ENCODE measurements around the gene RAPGEF1. TPM values are rescaled to one million over a fixed set of nuclear protein-coding genes. Genes with fewer than 3 reads are reported as not detected.
A peak's percentile ranks its signal among the peaks of the same experiment; 100 is the strongest.
"Not testable (repeated sequence)": the region's sequence is repeated elsewhere in the genome, so short reads cannot be mapped to it uniquely, and the experiment has no call there.

Gene RAPGEF1
- total RNA-seq, 1 donor from 2014 or later: 168 TPM

DNA sequence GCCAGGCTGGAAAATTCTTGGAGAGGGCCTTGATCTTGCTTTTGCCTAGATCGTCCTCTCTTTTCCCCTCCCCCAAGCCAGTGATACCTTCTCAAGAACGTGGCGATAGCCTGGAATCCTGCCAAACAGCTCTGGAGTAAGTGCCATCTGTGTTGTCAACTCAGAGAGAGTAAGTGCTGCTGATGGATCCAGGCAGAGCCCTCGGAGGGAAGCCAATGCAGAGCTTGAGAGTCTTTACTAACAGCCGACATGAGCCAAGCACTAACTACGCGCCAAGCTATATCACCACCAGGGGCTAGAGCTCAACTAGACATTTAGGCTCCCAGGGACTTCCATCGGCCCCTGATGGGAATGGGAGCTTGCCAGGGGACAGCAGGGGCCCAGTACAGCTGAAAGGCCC is 17.6 kb downstream of the RAPGEF1 start:
- H3K4me1 Mint-ChIP-seq (ENCODE audit: low read depth): peaks cover 86% of the 10 kb centered on the region
- H3K4me3 Mint-ChIP-seq: no peak overlapping the region
- H3K27ac Mint-ChIP-seq: peak overlapping the region; percentile 7
- H3K27me3 Mint-ChIP-seq (ENCODE audit: insufficient read depth): no peaks in the 10 kb centered on the region
- no peaks in the 10 kb centered on the region for H3K9me3 Mint-ChIP-seq
- H3K36me3 Mint-ChIP-seq (ENCODE audit: low read depth): peaks cover 33% of the 10 kb centered on the region
- no peak for DNase-seq (ENCODE audit: low spot score)
- intact Hi-C loops (cut with micrococcal nuclease): no loop called here

DNA sequence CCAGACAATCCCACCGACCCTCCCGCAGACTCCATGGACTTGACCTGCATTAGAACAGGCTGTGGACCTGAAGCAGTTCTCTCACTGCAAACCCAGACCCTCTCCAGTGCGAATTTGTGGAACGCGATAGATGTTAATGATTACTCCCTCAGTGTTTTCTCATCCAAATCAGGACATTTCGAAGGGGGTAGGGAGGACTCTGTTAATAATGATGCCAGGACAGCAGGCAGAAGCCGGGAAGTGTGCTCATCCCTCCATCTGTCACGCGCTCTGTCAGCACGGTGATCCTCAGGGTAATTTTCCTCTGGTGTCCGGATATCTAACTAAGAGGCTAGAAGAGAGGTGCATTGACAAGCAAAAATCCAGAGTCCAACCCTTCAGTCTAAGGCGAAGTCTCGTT is 18.8 kb downstream of the RAPGEF1 start:
- H3K27me3 Mint-ChIP-seq (ENCODE audit: insufficient read depth): no peaks in the 10 kb centered on the region
- intact Hi-C loops (cut with micrococcal nuclease): no loop called here
- H3K27ac Mint-ChIP-seq: no peak overlapping the region
- no peaks in the 10 kb centered on the region for H3K9me3 Mint-ChIP-seq
- DNase-seq (ENCODE audit: low spot score): no peak
- no peak overlapping the region for H3K4me3 Mint-ChIP-seq
- peaks cover 35% of the 10 kb centered on the region for H3K36me3 Mint-ChIP-seq (ENCODE audit: low read depth)
- peaks cover 86% of the 10 kb centered on the region for H3K4me1 Mint-ChIP-seq (ENCODE audit: low read depth)

DNA sequence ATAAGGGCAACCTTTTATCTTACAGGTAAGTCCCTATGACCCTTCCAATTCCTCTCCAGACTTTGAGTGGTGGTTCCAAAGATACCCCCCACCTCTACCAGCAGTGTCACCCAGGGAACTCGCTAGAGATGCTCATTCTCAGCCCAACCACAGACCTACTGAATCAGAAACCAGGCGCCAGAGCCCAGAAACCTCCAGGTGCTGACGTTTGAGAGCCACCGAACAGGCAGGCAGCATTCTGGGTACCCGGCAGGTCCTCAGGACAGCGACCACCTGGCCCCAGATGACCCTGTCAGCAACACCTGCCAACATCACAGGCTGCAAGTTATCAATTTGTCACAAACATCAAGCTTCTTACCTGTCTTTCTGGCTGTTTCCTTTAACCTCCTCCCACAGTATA is 19.5 kb downstream of the RAPGEF1 start:
- H3K9me3 Mint-ChIP-seq: no peaks in the 10 kb centered on the region
- H3K27me3 Mint-ChIP-seq (ENCODE audit: insufficient read depth): no peaks in the 10 kb centered on the region
- peaks cover 88% of the 10 kb centered on the region for H3K4me1 Mint-ChIP-seq (ENCODE audit: low read depth)
- peaks cover 39% of the 10 kb centered on the region for H3K36me3 Mint-ChIP-seq (ENCODE audit: low read depth)
- intact Hi-C loops (cut with micrococcal nuclease): loop anchor here (1.0 kb wide), 1 partner anchor 8 kb away; no protein-coding TSS in a partner anchor
- H3K27ac Mint-ChIP-seq: peak overlapping the region; percentile 84
- DNase-seq (ENCODE audit: low spot score): no peak
- peak overlapping the region; percentile 47 for H3K4me3 Mint-ChIP-seq

DNA sequence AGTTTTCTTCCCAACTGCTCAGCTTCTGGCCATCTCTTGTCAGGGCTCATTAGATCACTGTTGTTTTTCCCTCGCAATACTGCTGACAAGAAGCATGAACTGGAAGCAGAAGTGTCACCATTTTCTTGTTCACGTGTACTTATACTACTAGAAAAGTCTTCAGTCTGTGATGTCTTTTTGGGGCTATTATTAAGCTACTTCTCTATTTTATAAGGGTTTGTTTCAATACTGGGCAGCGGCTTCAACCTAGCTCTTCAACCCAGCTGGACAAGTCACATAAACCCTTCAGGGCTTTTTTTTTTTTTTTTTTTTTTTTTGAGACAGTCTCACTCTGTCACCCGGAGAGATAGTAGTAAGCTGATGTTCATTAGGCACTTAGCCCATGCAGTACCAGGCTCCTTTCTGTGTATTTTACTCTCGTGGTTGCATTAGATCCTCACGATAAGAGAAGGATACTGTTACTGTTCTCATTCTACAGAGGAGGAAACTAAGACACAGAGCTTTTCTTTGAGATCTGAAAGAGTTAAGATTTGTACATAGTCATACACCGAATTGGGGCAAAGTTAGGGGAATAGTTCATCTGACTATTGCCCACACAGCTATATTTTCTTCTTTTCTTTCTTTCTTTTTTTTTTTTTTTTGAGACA is 20.5 kb downstream of the RAPGEF1 start:
- no peaks in the 10 kb centered on the region for H3K9me3 Mint-ChIP-seq
- peaks cover 85% of the 10 kb centered on the region for H3K4me1 Mint-ChIP-seq (ENCODE audit: low read depth)
- no peak for DNase-seq (ENCODE audit: low spot score)
- intact Hi-C loops (cut with micrococcal nuclease): no loop called here
- no peaks in the 10 kb centered on the region for H3K27me3 Mint-ChIP-seq (ENCODE audit: insufficient read depth)
- H3K36me3 Mint-ChIP-seq (ENCODE audit: low read depth): peaks cover 37% of the 10 kb centered on the region
- peak overlapping the region; percentile 84 for H3K27ac Mint-ChIP-seq
- H3K4me3 Mint-ChIP-seq: no peak overlapping the region

DNA sequence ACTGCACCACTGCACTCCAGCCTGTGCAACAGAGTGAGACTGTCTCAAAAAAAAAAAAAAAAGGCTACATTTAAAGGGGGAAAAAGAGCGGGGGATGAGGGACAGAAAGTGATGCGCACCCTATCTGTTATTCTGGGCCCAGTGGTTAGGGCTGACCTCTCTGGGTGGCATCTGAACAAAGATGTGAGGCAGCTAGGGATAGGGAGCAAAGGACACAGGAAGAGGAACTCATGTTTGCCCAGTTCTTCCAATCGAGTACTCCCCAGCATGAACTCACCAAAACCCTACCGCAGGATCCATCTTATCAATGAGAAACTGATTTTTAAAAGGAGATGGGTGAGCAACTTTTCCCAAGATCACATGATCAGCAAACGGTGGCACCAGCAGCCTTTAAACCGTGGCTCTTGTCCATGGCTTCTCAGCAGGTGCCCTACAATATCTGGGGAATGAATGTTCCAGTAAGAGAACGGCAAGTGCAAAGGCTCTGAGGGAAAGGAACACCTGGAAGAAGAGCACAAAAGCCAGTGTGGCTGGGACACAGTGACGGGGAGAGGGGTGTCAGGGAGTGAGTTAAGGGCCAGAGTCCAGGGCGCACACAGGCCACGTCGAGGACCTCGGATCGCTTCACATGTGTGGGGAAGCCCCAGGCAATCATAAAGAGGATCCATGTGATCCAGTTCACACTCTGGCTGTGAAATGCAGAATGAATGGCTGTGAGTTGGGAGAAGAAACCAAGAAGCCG is 22.0 kb downstream of the RAPGEF1 start:
- intact Hi-C loops (cut with micrococcal nuclease): loop anchor here (1.0 kb wide), 1 partner anchor 8 kb away; no protein-coding TSS in a partner anchor
- no peak for DNase-seq (ENCODE audit: low spot score)
- no peak overlapping the region for H3K4me3 Mint-ChIP-seq
- peak overlapping the region; percentile 76 for H3K27ac Mint-ChIP-seq
- H3K36me3 Mint-ChIP-seq (ENCODE audit: low read depth): peaks cover 40% of the 10 kb centered on the region
- no peaks in the 10 kb centered on the region for H3K9me3 Mint-ChIP-seq
- H3K27me3 Mint-ChIP-seq (ENCODE audit: insufficient read depth): no peaks in the 10 kb centered on the region
- H3K4me1 Mint-ChIP-seq (ENCODE audit: low read depth): peaks cover 77% of the 10 kb centered on the region

DNA sequence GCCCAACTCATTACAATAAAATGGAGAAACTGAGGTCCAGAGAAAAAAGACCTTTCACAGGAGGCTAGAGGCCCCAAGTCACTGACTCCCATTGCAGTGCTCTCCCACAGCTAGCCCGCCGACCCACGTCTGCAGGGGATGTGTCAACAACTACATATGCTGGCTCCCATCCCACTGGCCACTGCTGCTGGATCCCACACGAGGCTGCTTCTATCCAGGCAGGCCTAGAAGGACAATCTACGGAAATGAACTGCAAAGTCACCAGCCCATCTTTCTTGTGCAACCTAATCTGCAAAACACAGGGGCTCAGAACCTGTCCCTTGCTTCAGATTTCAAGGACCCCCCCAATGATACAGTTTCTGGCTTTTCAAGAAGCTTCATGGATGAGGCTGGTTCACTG is 24.0 kb downstream of the RAPGEF1 start:
- Mint-ChIP-seq H3K9me3 (no peaks in the 10 kb centered on the region), H3K4me3 (no peak overlapping the region), H3K4me1 (ENCODE audit: low read depth) (peaks cover 79% of the 10 kb centered on the region), H3K27me3 (ENCODE audit: insufficient read depth) (no peaks in the 10 kb centered on the region), H3K27ac (peak overlapping the region; percentile 58), H3K36me3 (ENCODE audit: low read depth) (peaks cover 41% of the 10 kb centered on the region)
- DNase-seq (ENCODE audit: low spot score): no peak
- intact Hi-C loops (cut with micrococcal nuclease): no loop called here

DNA sequence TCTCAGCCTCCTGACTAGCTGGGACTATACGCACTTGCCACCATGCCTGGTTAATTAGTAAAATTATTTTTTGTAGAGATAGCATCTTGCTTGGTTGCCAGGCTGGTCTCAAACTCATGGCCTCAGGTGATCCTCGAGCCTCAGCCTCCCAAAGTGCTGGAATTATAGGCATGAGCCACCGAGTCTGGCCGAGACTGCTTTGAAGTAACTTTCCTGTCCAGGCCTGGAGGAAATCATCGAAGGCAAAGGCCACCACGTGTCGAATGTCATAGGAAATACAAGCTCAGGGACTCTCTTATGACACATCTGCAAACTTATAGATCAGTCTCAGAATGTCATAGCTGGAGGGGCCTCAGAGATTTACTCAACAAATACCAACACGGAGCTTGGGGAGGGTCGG is 25.1 kb downstream of the RAPGEF1 start:
- intact Hi-C loops (cut with micrococcal nuclease): no loop called here
- Mint-ChIP-seq H3K4me3 (no peak overlapping the region), H3K27ac (peak overlapping the region; percentile 76), H3K9me3 (no peaks in the 10 kb centered on the region), H3K27me3 (ENCODE audit: insufficient read depth) (no peaks in the 10 kb centered on the region), H3K4me1 (ENCODE audit: low read depth) (peaks cover 78% of the 10 kb centered on the region), H3K36me3 (ENCODE audit: low read depth) (peaks cover 34% of the 10 kb centered on the region)
- no peak for DNase-seq (ENCODE audit: low spot score)

DNA sequence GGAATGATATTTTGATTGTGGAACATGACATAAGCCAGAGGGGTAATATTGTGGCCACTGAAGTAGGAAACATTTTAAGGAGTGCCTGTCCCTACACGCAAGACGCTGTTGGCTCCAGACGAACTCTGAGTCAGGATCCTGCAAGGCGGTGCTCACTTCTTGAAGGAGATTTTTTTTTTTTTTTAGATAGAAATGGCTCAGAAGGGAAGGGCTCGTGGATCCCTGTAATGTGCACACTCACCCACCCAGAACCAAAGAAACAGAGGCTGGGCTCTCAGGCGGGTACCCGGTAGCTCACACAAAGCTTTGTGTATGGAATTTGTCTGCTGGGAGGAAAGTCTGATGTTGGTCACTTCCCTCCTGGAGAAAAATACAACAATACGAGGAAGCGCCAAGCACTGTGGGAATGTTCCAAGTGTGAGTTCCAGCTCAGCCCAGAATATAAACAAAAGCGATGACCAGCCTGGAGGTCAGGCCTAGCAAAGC is 25.7 kb downstream of the RAPGEF1 start:
- H3K4me3 Mint-ChIP-seq: no peak overlapping the region
- no peak for DNase-seq (ENCODE audit: low spot score)
- H3K27me3 Mint-ChIP-seq (ENCODE audit: insufficient read depth): no peaks in the 10 kb centered on the region
- H3K9me3 Mint-ChIP-seq: no peaks in the 10 kb centered on the region
- H3K27ac Mint-ChIP-seq: peak overlapping the region; percentile 40
- intact Hi-C loops (cut with micrococcal nuclease): no loop called here
- H3K36me3 Mint-ChIP-seq (ENCODE audit: low read depth): peaks cover 34% of the 10 kb centered on the region
- peaks cover 78% of the 10 kb centered on the region for H3K4me1 Mint-ChIP-seq (ENCODE audit: low read depth)

DNA sequence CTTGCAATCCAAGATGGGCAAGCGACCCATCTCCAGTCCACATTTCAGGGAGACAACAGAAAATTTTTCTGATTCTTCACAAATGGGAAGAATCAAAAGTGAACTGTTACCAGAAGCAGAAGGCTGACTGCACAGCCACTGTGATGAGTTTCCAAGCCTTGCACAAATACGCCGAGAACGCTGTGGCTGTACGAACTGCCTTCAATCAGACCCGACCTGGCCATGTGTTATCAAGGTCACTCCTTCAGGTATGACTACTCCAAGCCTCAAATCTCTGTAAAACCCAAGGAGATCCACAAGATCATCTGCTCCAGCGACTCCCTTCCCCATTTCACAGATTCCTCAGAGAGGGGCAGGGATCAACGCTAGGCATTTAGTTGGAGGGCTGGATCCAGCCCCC is 26.9 kb downstream of the RAPGEF1 start:
- H3K9me3 Mint-ChIP-seq: no peaks in the 10 kb centered on the region
- peaks cover 74% of the 10 kb centered on the region for H3K4me1 Mint-ChIP-seq (ENCODE audit: low read depth)
- H3K27me3 Mint-ChIP-seq (ENCODE audit: insufficient read depth): no peaks in the 10 kb centered on the region
- no peak overlapping the region for H3K4me3 Mint-ChIP-seq
- intact Hi-C loops (cut with micrococcal nuclease): no loop called here
- peaks cover 30% of the 10 kb centered on the region for H3K36me3 Mint-ChIP-seq (ENCODE audit: low read depth)
- no peak for DNase-seq (ENCODE audit: low spot score)
- H3K27ac Mint-ChIP-seq: peak overlapping the region; percentile 76

DNA sequence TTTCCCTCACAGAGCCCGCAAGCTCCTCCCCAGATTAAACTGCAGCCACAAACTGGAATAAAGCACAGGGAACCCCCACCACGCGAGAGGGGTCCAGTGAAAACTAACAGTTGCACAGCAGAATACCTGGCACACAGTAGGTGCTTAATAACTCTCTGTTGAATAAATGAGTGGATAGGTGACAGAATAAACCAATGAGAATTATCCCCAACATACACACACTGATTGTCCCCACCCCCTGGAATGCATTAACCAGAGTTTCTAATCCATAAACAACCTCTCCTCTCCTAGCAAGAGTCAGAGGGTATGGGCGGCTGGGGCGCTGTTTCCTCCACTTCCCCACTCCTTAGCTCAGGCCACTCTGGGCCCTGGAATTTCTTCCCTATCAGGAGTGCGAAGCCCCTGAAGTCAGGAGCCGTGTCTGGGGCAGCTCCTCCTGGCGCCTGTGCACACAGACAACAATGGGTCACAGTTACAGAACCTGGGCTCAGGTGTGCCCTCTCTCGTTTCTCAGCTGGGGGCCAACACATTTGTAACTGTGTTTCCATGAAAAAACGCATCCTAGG is 27.6 kb downstream of the RAPGEF1 start:
- Mint-ChIP-seq H3K9me3 (no peaks in the 10 kb centered on the region), H3K4me1 (ENCODE audit: low read depth) (peaks cover 77% of the 10 kb centered on the region), H3K27me3 (ENCODE audit: insufficient read depth) (no peaks in the 10 kb centered on the region), H3K4me3 (no peak overlapping the region), H3K36me3 (ENCODE audit: low read depth) (peaks cover 25% of the 10 kb centered on the region), H3K27ac (peak overlapping the region; percentile 76)
- intact Hi-C loops (cut with micrococcal nuclease): no loop called here
- no peak for DNase-seq (ENCODE audit: low spot score)

DNA sequence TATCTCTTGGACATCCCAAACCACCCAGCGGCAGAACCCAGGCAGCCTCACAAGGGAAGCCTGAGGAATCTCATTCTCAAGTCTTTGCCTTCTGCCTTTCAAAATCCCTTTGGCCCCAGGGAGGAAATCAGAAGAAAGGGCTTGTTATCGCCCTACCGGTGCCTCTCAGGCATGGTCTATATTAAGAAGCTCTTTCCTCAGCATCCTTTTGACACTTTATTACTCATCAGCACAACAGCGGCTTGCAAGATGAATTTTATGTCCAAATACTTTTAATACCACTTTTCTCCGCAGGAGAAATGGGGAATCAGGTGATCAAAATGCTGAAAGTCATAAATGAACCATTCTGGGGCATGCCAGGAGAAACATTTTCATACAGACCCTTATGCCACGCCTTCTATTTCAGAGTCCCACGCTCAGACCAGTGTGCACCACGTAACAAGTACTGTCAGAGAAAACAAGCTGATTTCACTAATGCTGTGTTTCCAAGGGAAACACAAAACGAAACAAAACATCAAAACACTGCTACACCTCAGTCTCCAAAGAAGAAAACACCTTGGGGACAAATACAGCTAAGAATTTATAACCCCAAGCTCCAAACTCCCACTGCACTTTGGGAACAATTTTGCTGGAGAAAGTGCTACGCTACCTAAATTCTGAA is 30.0 kb downstream of the RAPGEF1 start:
- Mint-ChIP-seq H3K36me3 (ENCODE audit: low read depth) (peaks cover 25% of the 10 kb centered on the region), H3K27ac (peak overlapping the region; percentile 97), H3K4me3 (peak overlapping the region; percentile 69), H3K4me1 (ENCODE audit: low read depth) (peaks cover 76% of the 10 kb centered on the region), H3K9me3 (no peaks in the 10 kb centered on the region), H3K27me3 (ENCODE audit: insufficient read depth) (no peaks in the 10 kb centered on the region)
- intact Hi-C loops (cut with micrococcal nuclease): loop anchor here (1.0 to 2.0 kb wide), 7 partner anchors 8 to 119 kb away; no protein-coding TSS in a partner anchor
- peak; percentile 44 for DNase-seq (ENCODE audit: low spot score)

DNA sequence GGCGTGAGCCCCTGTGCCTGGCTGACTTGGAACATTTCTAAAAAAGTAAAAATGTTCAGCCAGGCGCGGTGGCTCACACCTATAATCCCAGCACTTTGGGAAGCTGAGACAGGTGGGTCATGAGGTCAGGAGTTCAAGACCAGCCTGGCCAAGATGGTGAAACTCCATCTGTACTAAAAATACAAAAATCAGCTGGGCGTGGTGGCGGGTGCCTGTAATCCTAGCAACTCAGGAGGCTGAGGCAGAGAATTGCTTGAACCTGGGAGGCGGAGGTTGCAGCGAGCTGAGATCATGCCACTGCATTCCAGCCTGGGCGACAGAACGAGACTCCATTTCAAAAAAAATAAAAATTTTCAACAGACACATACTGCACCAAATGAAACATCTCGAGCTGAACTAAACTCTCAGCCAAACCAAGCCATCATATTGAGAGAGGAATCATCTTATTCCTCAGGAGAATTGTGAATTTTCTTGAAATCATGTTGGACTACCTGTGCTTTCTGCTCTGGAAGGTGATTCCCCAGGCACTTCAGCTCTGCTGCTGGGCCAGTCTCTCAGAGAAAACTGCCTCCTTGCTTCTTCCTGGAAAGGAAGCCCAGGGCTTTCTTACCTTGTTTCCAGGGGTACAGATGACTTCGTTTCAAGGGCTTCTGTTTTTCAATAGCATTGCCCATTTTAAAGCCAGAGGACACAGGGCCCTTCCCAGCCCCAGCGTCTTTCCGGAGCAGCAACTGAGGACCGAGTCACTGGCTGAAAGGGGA is 30.7 kb downstream of the RAPGEF1 start:
- intact Hi-C loops (cut with micrococcal nuclease): loop anchor here (1.0 to 2.0 kb wide), 2 partner anchors 16 to 31 kb away; no protein-coding TSS in a partner anchor
- peaks cover 81% of the 10 kb centered on the region for H3K4me1 Mint-ChIP-seq (ENCODE audit: low read depth)
- not testable (repeated sequence) for H3K27me3 Mint-ChIP-seq (ENCODE audit: insufficient read depth); H3K9me3 Mint-ChIP-seq; DNase-seq (ENCODE audit: low spot score)
- peak overlapping the region; percentile 97 for H3K27ac Mint-ChIP-seq
- H3K36me3 Mint-ChIP-seq (ENCODE audit: low read depth): peaks cover 25% of the 10 kb centered on the region
- peak overlapping the region; percentile 69 for H3K4me3 Mint-ChIP-seq
